Type B pancreatic cell (in vitro differentiated cells): ENCODE measurements around the gene HIF3A. TPM values are rescaled to one million over a fixed set of nuclear protein-coding genes. Genes with fewer than 3 reads are reported as not detected.
A peak's percentile ranks its signal among the peaks of the same experiment; 100 is the strongest.

Experiments
- DNase-seq: peaks from one replicate; pipeline ENCODE4 v3.0.0; 2021; ENCODE audit warnings: mixed read lengths; ENCODE audit not compliant: unreplicated experiment; ENCODE audit errors: extremely low spot score
- H3K27ac Mint-ChIP-seq: 2 replicates; pipeline ENCODE4 v1.8.0; 2021; ENCODE audit warnings: mild to moderate bottlenecking, mixed read lengths
- H3K27me3 Mint-ChIP-seq: 2 replicates; pipeline ENCODE4 v1.8.0; 2021; ENCODE audit warnings: mixed read lengths
- H3K36me3 Mint-ChIP-seq: 2 replicates; pipeline ENCODE4 v1.8.0; 2021; ENCODE audit warnings: mixed read lengths
- H3K4me1 Mint-ChIP-seq: one replicate; pipeline ENCODE4 v1.8.0; 2021; ENCODE audit warnings: mixed read lengths; ENCODE audit not compliant: unreplicated experiment
- H3K4me3 Mint-ChIP-seq: 2 replicates; pipeline ENCODE4 v1.8.0; 2021; ENCODE audit warnings: mild to moderate bottlenecking, mixed read lengths
- H3K9me3 Mint-ChIP-seq: 2 replicates; pipeline ENCODE4 v1.8.0; 2021; ENCODE audit warnings: mixed read lengths
- CTCF ChIP-seq: fragments of 200-600 bp; sonication (generic); conservative IDR thresholded peaks from 2 replicates; pipeline ENCODE4 v1.5.0; 2021; ENCODE audit warnings: antibody characterized with exemption, mild to moderate bottlenecking
- total RNA-seq: library from RNA; stranded (reverse); gene quantifications from 2 replicates; pipeline ENCODE4 v1.2.1, GENCODE V29; 2021; ENCODE audit warnings: low replicate concordance

HIF3A gene
- total RNA-seq, 1 donor from 2014 or later, result 62.4 TPM

- no peak overlapping the region for H3K4me3 Mint-ChIP-seq
- peaks cover 9% of the 10 kb centered on the region for H3K36me3 Mint-ChIP-seq
- no peak for TF ChIP-seq CTCF
- H3K4me1 Mint-ChIP-seq, result peaks cover 18% of the 10 kb centered on the region
- H3K27ac Mint-ChIP-seq, result no peak overlapping the region
- no peaks in the 10 kb centered on the region for H3K9me3 Mint-ChIP-seq
- no peaks in the 10 kb centered on the region for H3K27me3 Mint-ChIP-seq
- no peak for DNase-seq
Observed at GRCh38 chr19:46353730-46354528, 57.1 kb downstream of the HIF3A start.

GRCh38 chr19:46355234-46356148 is 58.6 kb downstream of the HIF3A start:
- TF ChIP-seq CTCF, result no peak
- Mint-ChIP-seq H3K27me3 (no peaks in the 10 kb centered on the region), H3K9me3 (no peaks in the 10 kb centered on the region), H3K4me1 (peaks cover 4% of the 10 kb centered on the region), H3K4me3 (peak overlapping the region; percentile 44), H3K36me3 (peaks cover 6% of the 10 kb centered on the region), H3K27ac (peak overlapping the region; percentile 78)
- no peak for DNase-seq

- no peak overlapping the region for H3K4me3 Mint-ChIP-seq
- no peak for TF ChIP-seq CTCF
- H3K9me3 Mint-ChIP-seq, result no peaks in the 10 kb centered on the region
- H3K36me3 Mint-ChIP-seq, result peaks cover 6% of the 10 kb centered on the region
- DNase-seq, result no peak
- peak overlapping the region; percentile 78 for H3K27ac Mint-ChIP-seq
- H3K4me1 Mint-ChIP-seq, result peaks cover 4% of the 10 kb centered on the region
- no peaks in the 10 kb centered on the region for H3K27me3 Mint-ChIP-seq
Observed at GRCh38 chr19:46356149-46357055, 59.6 kb downstream of the HIF3A start.

GRCh38 chr19:46357846-46358583 is 61.2 kb downstream of the HIF3A start:
- H3K36me3 Mint-ChIP-seq, result peaks cover 10% of the 10 kb centered on the region
- H3K4me1 Mint-ChIP-seq, result peaks cover 4% of the 10 kb centered on the region
- H3K4me3 Mint-ChIP-seq, result no peak overlapping the region
- H3K27ac Mint-ChIP-seq, result no peak overlapping the region
- H3K27me3 Mint-ChIP-seq, result no peaks in the 10 kb centered on the region
- DNase-seq, result no peak
- H3K9me3 Mint-ChIP-seq, result no peaks in the 10 kb centered on the region
- TF ChIP-seq CTCF, result no peak

GRCh38 chr19:46361915-46362314 is 65.1 kb downstream of the HIF3A start:
- Mint-ChIP-seq H3K36me3 (peaks cover 22% of the 10 kb centered on the region), H3K27me3 (no peaks in the 10 kb centered on the region), H3K4me3 (no peak overlapping the region), H3K27ac (no peak overlapping the region), H3K4me1 (peaks cover 11% of the 10 kb centered on the region), H3K9me3 (no peaks in the 10 kb centered on the region)
- DNase-seq, result no peak
- no peak for TF ChIP-seq CTCF
